ENCODE results near the gene RILPL1.

- TF ChIP-seq MTA2 (IDR thresholded peaks at IDR 0.05; ENCODE audit: low read depth) (no peak), RFX5 (IDR thresholded peaks at IDR 0.05; ENCODE audit: low read depth, low read length) (no peak), EZH2 (IDR thresholded peaks at IDR 0.05; ENCODE audit: borderline replicate concordance, control insufficient read depth, low read depth, low read length) (no peak), CTCF (IDR thresholded peaks at IDR 0.05 in 2 of 3, conservative IDR thresholded peaks at IDR 0.05 in 1 of 3; ENCODE audit: control insufficient read depth in 2 of 3, extremely low read depth in 1 of 3, insufficient read depth in 1 of 3, low read depth in 3 of 3, low read length in 3 of 3) (no peak), RBBP5 (conservative IDR thresholded peaks at IDR 0.05) (no peak), RAD51 (IDR thresholded peaks at IDR 0.05) (no peak), NR2C2 (IDR thresholded peaks at IDR 0.05; ENCODE audit: borderline replicate concordance, control insufficient read depth, insufficient read length, low read depth) (no peak)
These were observed 49.8 kb downstream of the RILPL1 start for GRCh38 chr12:123483602-123484248.

Data from GM12878 (cell line).